Heart right ventricle (tissue), 16 donors: ENCODE measurements around the gene PCDHB8. TPM values are rescaled to one million over a fixed set of nuclear protein-coding genes. Genes with fewer than 3 reads are reported as not detected.
A peak's percentile ranks its signal among the peaks of the same experiment; 100 is the strongest.
"Not testable (repeated sequence)": the region's sequence is repeated elsewhere in the genome, so short reads cannot be mapped to it uniquely, and the experiment has no call there.

Source experiments
- ATAC-seq, 8 donors: fragments of 200-7000 bp; cut with Tn5 transposase; one replicate each; pipeline ENCODE4 v1.9.1; 2020; ENCODE audit warnings: mild to moderate bottlenecking in 8 of 8, moderate library complexity in 8 of 8, moderate number of reproducible peaks in 1 of 8
- DNase-seq, 2 donors: peaks; one replicate each; pipeline ENCODE4 v3.0.0-alpha.2; 2020
- H3K27ac ChIP-seq, 10 donors: fragments of 200-600 bp; sonication (generic) in 2 of 10; one replicate each; pipeline versions ENCODE4 v1.5.0 to v1.8.0; 2020 to 2022; ENCODE audit warnings: mild to moderate bottlenecking in 3 of 10
- H3K27me3 ChIP-seq, 7 donors: fragments of 200-600 bp; one replicate each; pipeline ENCODE4 v1.8.0; 2021 to 2022; ENCODE audit warnings: mild to moderate bottlenecking in 2 of 7
- H3K36me3 ChIP-seq, 9 donors: fragments of 200-600 bp; sonication (generic) in 1 of 9; one replicate each; pipeline versions ENCODE4 v1.5.0 to v1.8.0; 2020 to 2022; ENCODE audit warnings: mild to moderate bottlenecking in 2 of 9
- H3K4me1 ChIP-seq, 9 donors: fragments of 200-600 bp; sonication (generic) in 1 of 9; one replicate each; pipeline versions ENCODE4 v1.5.0 to v1.8.0; 2020 to 2022; ENCODE audit warnings: mild to moderate bottlenecking in 4 of 9
- H3K4me3 ChIP-seq, 10 donors: fragments of 200-600 bp; sonication (generic) in 2 of 10; one replicate each; pipeline versions ENCODE4 v1.5.0 to v1.8.0; 2020 to 2022; ENCODE audit warnings: mild to moderate bottlenecking in 7 of 10, moderate library complexity in 2 of 10
- H3K9me3 ChIP-seq, 11 donors: fragments of 200-600 bp in 10 of 11; sonication (generic) in 2 of 11; one replicate each; pipeline versions ENCODE4 v1.5.0 to v1.8.0; 2013 to 2022; ENCODE audit warnings: mild to moderate bottlenecking in 2 of 11, control low read depth in 1 of 11, moderate library complexity in 1 of 11
- CTCF ChIP-seq, 9 donors: fragments of 200-600 bp; sonication (generic) in 2 of 9; IDR thresholded peaks; one replicate each; pipeline versions ENCODE4 v1.5.0 to v1.8.0; 2021 to 2022; ENCODE audit warnings: antibody characterized with exemption in 9 of 9, mild to moderate bottlenecking in 5 of 9, moderate library complexity in 1 of 9
- WGBS, 2 donors: extraction: QIAGEN DNeasy Blood & Tissue Kit; methylation state at CpG; one replicate each; pipeline ENCODE4 v1.1.7; 2013; ENCODE audit warnings: inconsistent platforms in 1 of 2; 5-methylcytosine and 5-hydroxymethylcytosine counted together
- intact Hi-C, 10 donors: fragments of 100-400 bp; cut with DNase I; formaldehyde crosslinking; loops; one replicate each; pipeline versions ENCODE4 v1.11.1 to v1.14.2; 2022
- polyA plus RNA-seq, 2 donors: library from polyadenylated mRNA; stranded (reverse); fragments of 200-250 nt; gene quantifications; one replicate each; pipeline ENCODE4 v1.2.3, GENCODE V29; 2013
- total RNA-seq, 10 donors: library from RNA; stranded (reverse); fragmentation: NEBNext Ultra II Directional in 3 of 10; extraction: Animal tissue kit (Norgen Biotek cat#: 25700) in 3 of 10; gene quantifications; one replicate each; pipeline versions ENCODE4 v1.2.1 to v1.2.4, GENCODE V29; 2021 to 2023
- donor health status: Arrhythmogenic right ventricular cardiomyopathy.
- donor health status: ischemic (EF 13 %, LVEDD 7.1; RV severe dilation, severe dysfunction).
- donor health status: healthy with polysubstance abuse.
- donor health status: DM: no; HTN: yes; CAD: no.
- donor health status: DM: no; HTN: no; CAD: no.
- donor health status: ischemic (EF 25% LVEDD 6.9; RV normal size, moderate dysfunction).
- donor health status: ischemic (EF 25% LVEDD 5.7; RV mildly dilated, moderate dysfunction).
- donor health status: healthy.
- donor health status: DM: yes; HTN: yes; CAD: no.
- donor health status: Ischemic cardiomyopathy.
- donor health status: ischemic (EF 35%, LVEDD 5.7; RV mildly dilated, moderate dysfunction).
- donor health status: nonischemic (EF 11% LVEDD 7.7; RV severe dilation, severe dysfunction).
- donor health status: DM: yes; HTN: yes; CAD: no.
- donor health status: PGD.
- donor health status: ischemic (EF 29% LVEDD 5.4; RV normal size, mild dysfunction).
- donor health status: nonischemic (EF 23%, LVEDD 6.1; RV moderate dilation, normal function).

Gene PCDHB8
- total and polyA plus RNA-seq, 12 donors, result 0.29 to 5.8 (median 1.7) TPM

- TF ChIP-seq CTCF (IDR thresholded peaks at IDR 0.05), result peak in 7 of 9 donors; percentile 16 to 38 (median 25)
- DNase-seq (no peak), ATAC-seq (no peak)
- peaks cover 0 to 16% (median 0%) of the 10 kb centered on the region in 9 donors for H3K36me3 ChIP-seq
- H3K27me3 ChIP-seq, result peaks cover 0 to 36% (median 16%) of the 10 kb centered on the region in 7 donors
- no peak within 1 kb of the TSS for H3K4me3 ChIP-seq
- H3K9me3 ChIP-seq, result peaks cover 0 to 94% (median 30%) of the 10 kb centered on the region in 11 donors
- WGBS, 2 donors, result 17 to 22% methylated on average over 9 of the region's 9 CpGs
- intact Hi-C loops, result loop anchor here in 1 of 10 donors (10.0 kb wide), 1 partner anchor 378 kb away; no protein-coding TSS in a partner anchor
- no peak within 1 kb of the TSS for H3K27ac ChIP-seq
- no peaks in the 10 kb centered on the region for H3K4me1 ChIP-seq
These were observed 9.4 kb downstream of the PCDHB8 start, which contains the start of gene PCDHB9 for GRCh38 chr5:141186897-141187512. TSS of gene PCDHB9 (plus strand) at chr5:141187161. CDS start at chr5:141187319, 158 bp downstream.

GRCh38 chr5:141188682-141189081 lies 11.1 kb downstream of the PCDHB8 start:
- not testable (repeated sequence) for H3K4me3 ChIP-seq, ATAC-seq, DNase-seq, H3K27ac ChIP-seq, H3K4me1 ChIP-seq
- intact Hi-C loops, result loop anchor here in 1 of 10 donors (10.0 kb wide), 1 partner anchor 376 kb away; no protein-coding TSS in a partner anchor
- Histone ChIP-seq H3K27me3 (peaks cover 0 to 29% (median 18%) of the 10 kb centered on the region in 7 donors), H3K9me3 (peaks cover 0 to 92% (median 38%) of the 10 kb centered on the region in 11 donors), H3K36me3 (peaks cover 0 to 16% (median 0%) of the 10 kb centered on the region in 9 donors)
- WGBS, 2 donors, result 26 to 28% methylated on average over 27 to 28 of the region's 37 CpGs

- H3K27ac ChIP-seq, H3K4me1 ChIP-seq, H3K4me3 ChIP-seq, ATAC-seq, DNase-seq: not testable (repeated sequence)
- 26 to 30% methylated on average over 19 to 31 of the region's 35 CpGs for WGBS, 2 donors
- H3K27me3 ChIP-seq, result peaks cover 0 to 29% (median 18%) of the 10 kb centered on the region in 7 donors
- H3K36me3 ChIP-seq, result peaks cover 0 to 16% (median 0%) of the 10 kb centered on the region in 9 donors
- intact Hi-C loops, result loop anchor here in 1 of 10 donors (10.0 kb wide), 1 partner anchor 376 kb away; no protein-coding TSS in a partner anchor
- peaks cover 0 to 90% (median 38%) of the 10 kb centered on the region in 11 donors for H3K9me3 ChIP-seq
These were observed 11.5 kb downstream of the PCDHB8 start for GRCh38 chr5:141189131-141189530.

GRCh38 chr5:141192110-141192725 lies 14.6 kb downstream of the PCDHB8 start, which contains the start of gene PCDHB10:
TSS of gene PCDHB10 (plus strand) at chr5:141192353. CDS start at chr5:141192553, 200 bp downstream.
- DNase-seq (no peak), ATAC-seq (no peak)
- intact Hi-C loops, result no loop called here
- Histone ChIP-seq H3K9me3 (peaks cover 0 to 89% (median 57%) of the 10 kb centered on the region in 11 donors), H3K36me3 (no peaks in the 10 kb centered on the region), H3K4me1 (no peaks in the 10 kb centered on the region), H3K27me3 (peaks cover 0 to 21% (median 9%) of the 10 kb centered on the region in 7 donors), H3K4me3 (peak within 1 kb of the TSS in 1 of 10 donors; percentile 16), H3K27ac (no peak within 1 kb of the TSS)
- 6 to 9% methylated on average over 10 of the region's 10 CpGs for WGBS, 2 donors
- TF ChIP-seq CTCF (IDR thresholded peaks at IDR 0.05), result peak in 7 of 9 donors; percentile 29 to 48 (median 43)

- H3K9me3 ChIP-seq, result peaks cover 0 to 93% (median 62%) of the 10 kb centered on the region in 11 donors
- H3K27ac ChIP-seq, intact Hi-C loops, DNase-seq, H3K4me1 ChIP-seq, H3K36me3 ChIP-seq, H3K4me3 ChIP-seq, ATAC-seq: not testable (repeated sequence)
- H3K27me3 ChIP-seq, result peaks cover 0 to 17% (median 6%) of the 10 kb centered on the region in 7 donors
- 23 to 31% methylated on average over 5 to 24 of the region's 37 CpGs for WGBS, 2 donors
These were observed 16.7 kb downstream of the PCDHB8 start for GRCh38 chr5:141194332-141194731.
